ENCODE results near the gene NDUFAF4. TPM values are rescaled to one million over a fixed set of nuclear protein-coding genes. Genes with fewer than 3 reads are reported as not detected.
A peak's percentile ranks its signal among the peaks of the same experiment; 100 is the strongest.

Gene NDUFAF4
- total and polyA plus RNA-seq, 2 donors (not counting 3 experiments of a cell fraction or from before 2014, with no cell fraction given), result 8.8 to 44.6 TPM

DNA sequence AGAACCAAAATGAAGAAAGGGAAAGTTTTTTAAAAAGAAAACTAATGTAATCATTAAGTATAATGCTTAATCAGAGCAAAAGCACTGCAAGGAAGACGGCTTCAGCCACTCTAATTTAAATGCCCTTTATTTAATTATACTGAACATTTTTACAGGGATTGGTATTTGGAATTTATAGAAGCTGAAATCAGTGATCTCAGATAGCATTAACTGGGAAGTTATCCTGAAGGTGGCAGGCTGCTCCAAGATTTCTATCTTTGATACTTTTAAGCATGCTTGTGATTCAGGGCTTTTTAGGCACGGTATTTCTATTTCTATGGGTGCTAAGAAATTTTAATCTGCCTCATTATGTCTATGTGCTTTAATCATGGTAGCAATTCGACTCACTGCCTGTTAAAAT lies 1.3 kb upstream of the NDUFAF4 start:
- Histone ChIP-seq H3K27me3 (ENCODE audit: control insufficient read depth in 2 of 2, insufficient read depth in 2 of 2, low read length in 2 of 2) (peaks cover 0 to 2% of the 10 kb centered on the region in 2 experiments), H3K4me2 (ENCODE audit: insufficient read depth, low read length) (peak overlapping the region; percentile 99), H3K9me3 (replicated peaks; ENCODE audit: control insufficient read depth, insufficient read depth, low read length) (no peaks in the 10 kb centered on the region), H3K79me2 (ENCODE audit: control insufficient read depth, insufficient read depth, low read length) (peaks cover 24% of the 10 kb centered on the region), H4K20me1 (replicated peaks; ENCODE audit: control insufficient read depth, extremely low read depth, insufficient read depth, low read length) (no peaks in the 10 kb centered on the region), H3K9ac (replicated peaks; ENCODE audit: extremely low read depth, insufficient read depth, low read length) (peak overlapping the region; percentile 93), H3K9me1 (replicated peaks; ENCODE audit: control insufficient read depth, extremely low read depth, insufficient read depth, low read length) (no peaks in the 10 kb centered on the region), H3K27ac (ENCODE audit: insufficient read depth, low read depth, low read length) (peak overlapping the region; percentile 95), H2AFZ (ENCODE audit: low read depth, low read length) (no peak overlapping the region), H3K36me3 (ENCODE audit: control insufficient read depth in 2 of 2, extremely low read depth in 1 of 2, insufficient read depth in 2 of 2, low read length in 2 of 2) (peaks cover 0 to 4% of the 10 kb centered on the region in 2 experiments), H3K4me3 (replicated peaks in 1 of 3; ENCODE audit: insufficient read depth in 1 of 3, low read depth in 1 of 3, low read length in 3 of 3) (peak overlapping the region in 1 of 3 experiments; percentile 91), H3K4me1 (ENCODE audit: control insufficient read depth, extremely low read depth, insufficient read depth, low read length) (peaks cover 25% of the 10 kb centered on the region)
- FAIRE-seq (peak; percentile 49), DNase-seq (ENCODE audit: low read depth, low spot score) (peak; percentile 62)
- TF ChIP-seq GATA2 (IDR thresholded peaks at IDR 0.05; ENCODE audit: insufficient read depth, insufficient read length, low read depth, low read length), result peak; percentile 14
- TF ChIP-seq, protein P1, sequence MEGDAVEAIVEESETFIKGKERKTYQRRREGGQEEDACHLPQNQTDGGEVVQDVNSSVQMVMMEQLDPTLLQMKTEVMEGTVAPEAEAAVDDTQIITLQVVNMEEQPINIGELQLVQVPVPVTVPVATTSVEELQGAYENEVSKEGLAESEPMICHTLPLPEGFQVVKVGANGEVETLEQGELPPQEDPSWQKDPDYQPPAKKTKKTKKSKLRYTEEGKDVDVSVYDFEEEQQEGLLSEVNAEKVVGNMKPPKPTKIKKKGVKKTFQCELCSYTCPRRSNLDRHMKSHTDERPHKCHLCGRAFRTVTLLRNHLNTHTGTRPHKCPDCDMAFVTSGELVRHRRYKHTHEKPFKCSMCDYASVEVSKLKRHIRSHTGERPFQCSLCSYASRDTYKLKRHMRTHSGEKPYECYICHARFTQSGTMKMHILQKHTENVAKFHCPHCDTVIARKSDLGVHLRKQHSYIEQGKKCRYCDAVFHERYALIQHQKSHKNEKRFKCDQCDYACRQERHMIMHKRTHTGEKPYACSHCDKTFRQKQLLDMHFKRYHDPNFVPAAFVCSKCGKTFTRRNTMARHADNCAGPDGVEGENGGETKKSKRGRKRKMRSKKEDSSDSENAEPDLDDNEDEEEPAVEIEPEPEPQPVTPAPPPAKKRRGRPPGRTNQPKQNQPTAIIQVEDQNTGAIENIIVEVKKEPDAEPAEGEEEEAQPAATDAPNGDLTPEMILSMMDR (IDR thresholded peaks at IDR 0.05; ENCODE audit: extremely low read depth in 1 of 2, insufficient read depth in 1 of 2, low read depth in 1 of 2, low read length in 2 of 2), result peak; percentile 28 to 34
- no peak for TF ChIP-seq POLR2A (IDR thresholded peaks at IDR 0.05; ENCODE audit: low read depth, low read length)
- intact Hi-C loops (cut with micrococcal nuclease), result loop anchor here (1.0 to 5.0 kb wide), 9 partner anchors 26 to 1936 kb away; partner anchors contain the start of genes KLHL32, MMS22L and POU3F2
- ChIA-PET CTCF (interaction anchor here (0.9 to 4.5 kb wide), 15 partner anchors 8 to 377 kb away, joined by 3 to 106 read pairs (median 9); partner anchors contain the start of gene GPR63), POLR2A (interaction anchor here (0.5 kb wide), 1 partner anchor 412 kb away, joined by 4 read pairs; no protein-coding TSS in a partner anchor)
- no TSS peak for BruUV-seq (replicated peaks)
- dilution Hi-C loops (cut with MboI; ENCODE audit: extremely low pct_ligation_motif_present, low sequenced_read_pairs), result no loop called here

DNA sequence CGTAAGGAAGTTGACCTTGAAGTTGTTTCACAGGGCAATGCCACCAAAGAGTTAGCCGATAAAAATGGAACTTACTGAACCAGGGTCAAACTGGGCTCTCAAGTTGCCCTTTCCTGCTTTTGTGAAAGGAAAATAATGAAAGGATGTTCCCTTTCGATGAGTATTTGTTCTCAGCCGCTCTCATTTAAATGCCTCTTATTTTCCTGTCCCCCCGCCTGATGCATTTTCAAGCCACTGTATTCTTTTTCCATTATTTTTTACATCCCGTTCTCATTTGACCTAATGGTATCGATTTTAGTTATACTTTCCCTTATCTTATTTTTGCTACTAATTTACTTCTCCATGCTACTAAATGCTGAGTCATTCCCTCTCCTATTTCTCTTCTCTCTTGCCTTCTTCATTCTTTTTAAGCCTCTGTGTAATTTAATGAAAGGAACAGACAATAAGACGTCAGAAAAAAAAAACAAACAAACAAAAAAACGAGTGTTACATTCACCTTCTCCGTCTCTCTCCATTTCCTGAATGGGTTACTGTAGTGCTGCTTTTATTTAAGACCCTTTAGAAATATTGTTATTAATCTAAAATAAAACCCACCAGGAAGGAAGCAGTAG lies 655 bp upstream of the NDUFAF4 start:
- no peak for TF ChIP-seq GATA2 (IDR thresholded peaks at IDR 0.05; ENCODE audit: insufficient read depth, insufficient read length, low read depth, low read length)
- no peak for TF ChIP-seq EZH2 (IDR thresholded peaks at IDR 0.05; ENCODE audit: borderline replicate concordance, low read depth, low read length, severe bottlenecking)
- no peak for TF ChIP-seq POLR2AphosphoS5 (IDR thresholded peaks at IDR 0.05; ENCODE audit: insufficient read depth, low read depth, low read length)
- H3K9me3 ChIP-seq (replicated peaks; ENCODE audit: control insufficient read depth, insufficient read depth, low read length), result no peaks in the 10 kb centered on the region
- POLR2A ChIA-PET, result interaction anchor here (0.5 kb wide), 1 partner anchor 413 kb away, joined by 4 read pairs; no protein-coding TSS in a partner anchor
- H3K4me2 ChIP-seq (ENCODE audit: insufficient read depth, low read length), result peak overlapping the region; percentile 99
- peak overlapping the region; percentile 79 to 99 (median 91) for H3K4me3 ChIP-seq (replicated peaks in 1 of 3; ENCODE audit: insufficient read depth in 1 of 3, low read depth in 1 of 3, low read length in 3 of 3)
- DNase-seq (ENCODE audit: low read depth, low spot score) (peak; percentile 62), FAIRE-seq (peak; percentile 77)
- peaks cover 0 to 2% of the 10 kb centered on the region in 2 experiments for H3K27me3 ChIP-seq (ENCODE audit: control insufficient read depth in 2 of 2, insufficient read depth in 2 of 2, low read length in 2 of 2)
- H2AFZ ChIP-seq (ENCODE audit: low read depth, low read length), result peak overlapping the region; percentile 86
- BruUV-seq (replicated peaks), result TSS peak; percentile 98
- CTCF ChIA-PET, result interaction anchor here (0.6 to 4.5 kb wide), 19 partner anchors 8 to 376 kb away, joined by 3 to 106 read pairs (median 6); partner anchors contain the start of gene GPR63
- H3K36me3 ChIP-seq (ENCODE audit: control insufficient read depth in 2 of 2, extremely low read depth in 1 of 2, insufficient read depth in 2 of 2, low read length in 2 of 2), result peaks cover 0 to 4% of the 10 kb centered on the region in 2 experiments
- intact Hi-C loops (cut with micrococcal nuclease), result loop anchor here (1.0 to 5.0 kb wide), 9 partner anchors 26 to 1936 kb away; partner anchors contain the start of genes KLHL32, MMS22L, POU3F2 and UFL1
- peak overlapping the region; percentile 93 for H3K9ac ChIP-seq (replicated peaks; ENCODE audit: extremely low read depth, insufficient read depth, low read length)
- H3K9me1 ChIP-seq (replicated peaks; ENCODE audit: control insufficient read depth, extremely low read depth, insufficient read depth, low read length), result no peaks in the 10 kb centered on the region
- dilution Hi-C loops (cut with MboI; ENCODE audit: extremely low pct_ligation_motif_present, low sequenced_read_pairs), result no loop called here
- H4K20me1 ChIP-seq (replicated peaks; ENCODE audit: control insufficient read depth, extremely low read depth, insufficient read depth, low read length), result no peaks in the 10 kb centered on the region
- peaks cover 25% of the 10 kb centered on the region for H3K4me1 ChIP-seq (ENCODE audit: control insufficient read depth, extremely low read depth, insufficient read depth, low read length)
- peak overlapping the region; percentile 95 for H3K27ac ChIP-seq (ENCODE audit: insufficient read depth, low read depth, low read length)
- peaks cover 25% of the 10 kb centered on the region for H3K79me2 ChIP-seq (ENCODE audit: control insufficient read depth, insufficient read depth, low read length)

Data from endothelial cell of umbilical vein (primary cell).